COR-L47 (cell line): ENCODE results near the gene TRIM50.
"Not testable (repeated sequence)": the region's sequence is repeated elsewhere in the genome, so short reads cannot be mapped to it uniquely, and the experiment has no call there.

Experiments used
- DNase-seq: peaks from one replicate; lab custom pipeline; 2025; lab: John Stamatoyannopoulos, UW

Gene TRIM50

DNA sequence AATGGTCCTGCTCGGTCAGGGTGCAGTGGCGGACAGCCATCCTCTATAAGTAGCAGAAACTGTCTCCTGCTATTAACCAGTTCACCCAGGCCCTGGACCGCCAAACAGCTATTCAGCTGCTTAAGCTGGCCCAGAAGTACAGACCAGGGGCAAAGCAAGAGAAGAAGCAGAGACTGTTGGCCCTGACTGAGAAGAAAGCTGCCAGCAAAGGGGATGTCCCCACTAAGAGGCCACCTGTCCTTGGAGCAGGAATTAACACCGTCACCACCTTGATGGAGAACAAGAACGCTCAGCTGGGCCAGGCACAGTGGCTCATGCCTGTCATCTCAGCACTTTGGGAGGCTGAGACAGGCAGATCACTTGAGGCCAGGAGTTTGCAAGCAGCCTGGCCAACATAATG is 13.6 kb downstream of the TRIM50 start:
- DNase-seq, result no peak

DNA sequence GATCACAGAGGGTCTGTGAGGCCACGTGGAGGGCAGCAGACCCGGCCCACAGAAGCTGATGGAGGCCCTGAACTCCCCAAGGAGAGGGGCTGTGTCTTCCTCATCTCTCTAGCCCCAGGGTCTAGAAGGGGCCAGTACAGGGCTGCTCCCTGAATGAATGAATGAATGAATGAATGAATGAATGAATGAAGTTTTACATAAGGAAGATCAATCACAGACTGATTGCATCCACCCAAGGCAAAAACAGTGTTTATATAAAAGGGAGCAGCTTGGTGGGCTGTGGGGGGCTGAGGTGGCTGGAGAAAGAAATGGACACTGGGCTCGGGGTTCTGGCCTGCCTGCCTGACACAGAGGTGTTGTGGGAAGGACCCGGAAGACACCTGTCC is 14.4 kb downstream of the TRIM50 start:
- DNase-seq, result no peak

DNA sequence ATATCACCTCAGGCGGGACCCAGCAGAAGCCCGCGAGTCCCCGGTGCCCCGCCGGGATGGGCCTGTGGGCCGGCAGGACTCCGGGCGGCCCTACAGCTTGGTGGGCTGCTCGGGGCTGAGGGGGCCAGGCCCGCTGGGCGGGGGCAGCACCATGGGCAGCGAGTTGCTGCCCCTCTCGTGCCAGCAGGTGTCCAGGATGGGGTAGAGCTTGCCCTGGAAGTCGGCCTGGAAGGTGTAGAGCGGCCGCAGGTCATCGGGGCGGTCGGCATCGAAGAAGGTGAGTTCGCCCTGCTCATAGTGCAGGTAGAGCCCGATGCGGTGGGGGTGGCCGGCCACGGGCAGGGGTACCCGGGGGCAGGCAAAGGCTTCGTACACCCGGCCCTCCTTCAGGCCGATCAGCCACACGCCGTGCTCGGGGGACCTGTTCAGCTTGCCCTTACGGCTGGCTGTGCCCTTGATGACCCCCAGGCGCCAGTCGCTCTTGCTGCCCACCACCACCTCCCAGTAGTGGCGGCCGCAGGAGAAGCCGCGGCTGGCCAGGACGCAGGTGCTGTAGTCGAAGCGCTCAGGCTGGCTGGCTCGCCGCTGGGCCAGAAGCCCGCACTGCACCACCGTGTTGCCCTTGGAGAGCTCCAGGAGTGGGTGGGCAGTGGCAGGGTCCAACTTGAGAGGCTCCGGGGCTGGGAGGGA is 14.9 kb downstream of the TRIM50 start:
- no peak for DNase-seq

DNA sequence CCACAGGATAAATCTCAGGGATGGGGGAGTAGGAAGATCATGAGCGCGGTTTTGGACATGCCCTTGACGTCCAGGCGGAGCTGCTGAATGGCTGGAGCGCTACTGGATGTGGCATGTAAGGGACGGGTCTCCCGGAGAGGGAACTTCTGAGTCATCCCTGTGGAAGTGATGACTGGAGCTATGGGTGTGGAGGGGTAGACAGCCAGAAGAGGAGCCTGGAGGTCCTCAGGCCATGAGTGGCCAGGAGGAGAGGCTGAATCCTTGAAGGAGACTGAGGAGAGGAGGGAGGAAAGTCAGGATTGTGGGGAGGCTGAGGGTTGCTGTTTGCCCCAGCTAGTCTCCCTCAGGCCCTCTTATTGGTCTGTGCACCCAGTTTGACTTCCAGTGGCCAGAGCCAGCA is 16.5 kb downstream of the TRIM50 start:
- not testable (repeated sequence) for DNase-seq

DNA sequence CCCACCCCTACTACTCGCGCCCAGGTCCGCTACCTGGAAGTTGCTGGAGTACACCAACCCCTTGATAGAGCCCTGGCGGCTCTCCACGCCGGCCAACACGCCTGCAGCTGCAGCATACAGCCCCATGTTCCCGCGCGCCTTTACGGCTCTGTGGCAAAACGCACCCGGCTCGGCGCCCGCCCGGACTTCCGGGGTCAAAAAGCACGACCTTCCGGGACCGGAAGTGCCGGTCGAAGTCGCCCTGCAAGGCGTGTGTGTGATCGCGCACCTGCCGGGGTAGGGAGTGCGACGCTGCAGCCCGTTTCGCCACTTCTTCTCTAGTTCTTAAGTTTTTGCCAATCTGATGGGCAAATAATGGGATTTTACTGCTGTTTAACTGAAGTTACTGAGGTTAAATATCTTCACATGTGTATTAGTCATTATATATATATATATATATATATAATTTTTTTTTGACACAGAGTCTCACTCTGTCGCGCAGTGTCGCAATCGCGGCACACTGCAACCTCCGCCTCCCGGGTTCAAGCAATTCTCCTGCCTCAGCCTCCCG is 19.1 kb downstream of the TRIM50 start, which contains the start of gene NSUN5:
TSS of gene NSUN5 (minus strand) at position 162 of the 550 bp plus-strand sequence. CDS start at position 126, 36 bp downstream.
- DNase-seq, result peak; percentile 69

DNA sequence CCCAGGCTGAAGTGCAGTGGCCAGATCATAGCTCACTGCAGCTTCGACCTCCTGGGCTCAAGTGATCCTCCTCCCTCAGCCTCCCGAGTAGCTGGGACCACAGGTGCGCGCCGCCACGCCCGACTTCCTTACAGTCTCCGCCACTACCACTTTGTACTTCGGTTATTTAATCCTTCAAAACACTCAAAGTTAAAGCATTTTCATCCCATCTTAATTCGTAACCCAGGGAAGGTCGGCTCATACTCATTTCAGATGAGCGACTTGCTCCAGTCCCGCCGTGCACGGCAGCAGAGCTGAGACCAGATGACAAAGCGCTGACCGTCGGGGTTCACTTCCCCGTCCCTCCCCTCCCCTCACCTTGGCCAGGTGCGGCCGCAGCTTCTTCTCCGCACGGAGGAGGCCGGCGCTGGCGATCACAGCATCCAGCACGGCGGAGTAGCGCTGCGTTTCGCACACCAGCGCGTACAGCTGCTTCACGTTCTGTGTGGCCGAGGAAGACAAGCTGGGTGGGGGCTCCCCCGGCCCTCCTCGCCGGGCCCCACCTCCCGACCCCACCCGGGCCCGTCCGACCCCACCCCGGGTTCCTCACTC is 19.7 kb downstream of the TRIM50 start:
- no peak for DNase-seq

DNA sequence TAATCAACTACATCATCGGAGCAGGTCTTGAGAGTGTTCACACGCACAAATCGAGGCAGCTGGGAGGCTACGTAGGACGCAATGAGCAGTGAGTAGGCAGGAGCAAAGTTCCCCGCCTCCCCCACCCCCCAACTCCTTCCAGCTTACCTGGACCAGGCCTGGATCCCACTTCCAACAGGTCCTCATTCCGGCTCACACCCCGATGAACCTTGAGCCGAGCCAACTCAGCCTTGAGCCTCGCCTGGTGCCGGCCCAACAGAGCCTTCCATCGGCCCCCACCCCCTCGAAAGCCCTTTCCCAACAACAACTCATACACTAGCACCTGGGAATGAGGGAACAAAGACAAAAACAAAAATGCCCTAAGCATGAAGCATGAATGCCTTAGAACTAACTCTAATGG is 20.4 kb downstream of the TRIM50 start:
- DNase-seq, result no peak

DNA sequence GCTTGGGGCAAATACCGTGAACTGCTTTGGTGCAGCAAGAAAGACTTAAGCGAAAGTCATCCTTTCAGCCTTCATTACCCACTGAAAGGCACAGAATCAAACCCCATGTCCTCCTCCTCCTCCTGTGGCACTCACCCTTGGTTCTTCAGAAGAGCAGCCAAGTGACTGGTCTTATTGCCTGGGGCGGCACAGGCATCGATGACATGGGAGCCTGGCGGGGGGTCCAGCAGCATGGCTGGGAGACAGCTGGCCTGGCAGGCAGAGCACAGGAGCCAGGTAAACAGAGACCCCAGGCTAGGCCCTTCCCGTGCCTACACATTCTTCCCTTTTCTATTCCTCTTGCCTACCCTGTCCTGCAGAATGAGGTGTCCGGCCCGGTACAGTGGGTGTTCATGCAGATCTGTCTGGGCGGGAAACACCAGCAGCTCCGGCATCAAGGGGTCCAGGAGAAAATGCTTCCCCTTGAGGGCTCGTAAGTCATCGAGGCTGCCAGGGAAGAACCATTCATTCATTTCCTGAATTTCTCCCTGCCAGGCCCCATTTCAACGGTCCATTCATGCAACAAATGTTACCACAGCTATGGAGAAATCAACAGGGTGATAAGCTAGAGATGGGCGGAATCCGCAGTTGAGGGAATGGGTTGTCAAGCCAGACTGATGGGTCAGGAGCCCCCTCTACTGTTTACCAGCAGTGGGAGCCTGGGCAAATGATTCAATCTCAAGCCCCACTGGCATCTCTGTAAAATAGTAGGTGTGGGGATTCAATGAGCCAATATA is 23.1 kb downstream of the TRIM50 start:
- DNase-seq, result not testable (repeated sequence)

DNA sequence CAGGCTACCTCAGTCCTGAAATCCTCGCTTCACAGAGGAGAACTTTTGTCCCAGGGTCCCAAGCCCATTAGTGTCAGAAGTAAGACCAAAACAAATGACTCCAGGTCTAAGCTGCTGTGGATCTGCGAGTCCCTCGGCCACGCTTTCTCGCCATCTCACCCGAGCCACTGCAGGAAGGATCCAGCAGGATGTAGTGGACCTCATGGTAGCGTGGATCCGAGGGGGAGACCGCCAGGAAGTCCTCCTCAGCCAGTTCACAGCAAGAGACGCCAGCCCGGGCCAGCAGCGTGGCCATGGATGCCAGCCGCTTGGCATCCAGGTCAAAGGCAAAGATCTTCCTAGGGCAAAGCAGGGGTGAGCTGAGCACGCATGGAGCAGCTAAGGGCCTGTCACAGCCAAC is 23.8 kb downstream of the TRIM50 start:
- no peak for DNase-seq

DNA sequence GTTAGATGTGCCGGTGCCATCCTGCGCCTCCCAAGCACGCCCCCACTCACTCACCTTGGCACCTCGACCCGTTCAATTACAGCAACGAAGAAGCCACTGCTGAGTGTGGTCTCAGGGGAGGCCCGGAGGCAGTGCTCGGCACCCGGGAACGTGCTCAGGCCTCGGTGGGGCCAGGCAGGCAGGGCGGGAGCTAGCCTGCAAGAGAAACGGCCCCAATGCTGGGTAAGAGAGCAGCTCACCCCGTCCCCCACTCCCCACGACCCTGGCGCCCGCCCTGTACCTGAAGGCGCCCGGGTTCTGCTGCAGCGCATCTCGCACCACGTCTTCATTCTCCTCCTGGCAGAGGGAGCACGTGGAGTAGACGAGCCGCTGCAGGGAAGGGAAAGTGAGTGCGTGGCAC is 24.3 kb downstream of the TRIM50 start:
- no peak for DNase-seq

DNA sequence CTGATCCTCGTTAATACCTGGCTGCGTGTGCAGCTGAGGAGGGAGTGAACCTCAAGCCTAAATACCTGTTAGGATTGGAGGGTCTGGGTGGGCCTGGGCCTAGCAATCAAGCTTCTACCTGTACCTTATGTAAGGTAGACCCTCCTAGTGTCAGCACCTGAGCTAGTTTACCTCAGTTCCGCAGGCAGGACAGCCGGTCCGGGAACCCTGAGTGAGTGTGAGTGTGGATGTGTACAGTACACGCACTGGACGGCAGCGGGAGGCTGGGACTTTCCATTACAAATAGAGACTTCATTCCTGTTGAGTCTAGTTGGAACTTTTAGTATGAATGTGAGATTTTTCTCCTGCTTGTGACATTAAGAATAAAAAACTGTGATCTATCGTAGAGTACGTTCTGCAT is 25.0 kb downstream of the TRIM50 start:
- not testable (repeated sequence) for DNase-seq

DNA sequence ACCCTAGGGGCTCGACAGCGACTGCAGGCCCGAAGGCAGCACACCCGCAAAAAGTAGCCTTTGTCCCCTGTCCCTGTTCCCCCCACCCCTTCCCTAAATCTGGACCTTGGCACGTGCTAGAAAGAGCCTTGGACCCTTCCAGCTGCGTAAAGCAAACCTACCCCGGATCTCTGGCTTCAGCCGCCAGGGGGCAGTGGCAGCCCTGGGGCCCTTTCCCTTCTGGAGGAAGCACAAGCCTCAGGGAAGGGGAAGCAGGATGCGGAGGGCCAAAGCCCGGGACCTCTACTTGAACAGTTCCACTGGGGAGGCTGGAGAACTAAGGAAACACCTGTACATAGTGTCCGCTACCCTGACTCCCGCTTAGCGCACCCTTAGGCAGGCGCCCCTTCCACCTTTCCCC is 26.8 kb downstream of the TRIM50 start:
- not testable (repeated sequence) for DNase-seq

DNA sequence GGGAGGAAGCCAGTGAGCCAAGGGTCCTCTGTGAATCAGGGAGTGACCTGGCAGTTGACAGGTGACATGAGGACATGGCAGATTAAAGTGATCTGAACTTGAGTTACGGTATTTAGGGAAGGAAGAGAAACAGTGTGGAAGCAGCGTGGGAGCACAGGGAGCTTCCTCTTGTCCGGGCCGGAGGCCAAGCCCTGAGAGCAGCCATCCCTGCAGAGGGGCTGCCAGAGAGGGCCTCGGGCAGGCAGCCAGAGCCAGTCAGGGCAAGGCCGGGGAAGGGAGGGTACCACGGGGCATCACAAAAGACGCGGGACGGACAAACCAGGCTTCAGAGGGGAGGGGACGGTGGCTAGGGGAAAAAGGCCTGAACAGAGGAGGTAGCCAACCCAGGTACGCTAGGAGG is 28.1 kb downstream of the TRIM50 start:
- DNase-seq, result not testable (repeated sequence)

DNA sequence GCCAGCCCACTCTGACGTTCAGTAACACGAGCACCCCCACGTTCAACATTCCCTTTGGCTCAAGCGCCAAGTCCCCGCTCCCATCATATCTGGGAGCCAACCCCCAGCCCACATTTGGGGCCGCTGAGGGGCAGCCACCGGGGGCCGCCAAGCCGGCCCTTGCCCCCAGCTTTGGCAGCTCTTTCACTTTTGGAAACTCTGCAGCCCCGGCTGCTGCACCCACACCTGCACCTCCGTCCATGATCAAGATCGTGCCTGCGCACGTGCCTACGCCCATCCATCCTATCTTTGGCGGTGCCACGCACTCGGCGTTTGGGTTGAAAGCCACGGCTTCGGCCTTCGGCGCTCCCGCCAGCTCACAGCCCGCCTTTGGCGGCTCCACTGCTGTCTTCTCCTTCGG is 30.2 kb downstream of the TRIM50 start:
- not testable (repeated sequence) for DNase-seq

DNA sequence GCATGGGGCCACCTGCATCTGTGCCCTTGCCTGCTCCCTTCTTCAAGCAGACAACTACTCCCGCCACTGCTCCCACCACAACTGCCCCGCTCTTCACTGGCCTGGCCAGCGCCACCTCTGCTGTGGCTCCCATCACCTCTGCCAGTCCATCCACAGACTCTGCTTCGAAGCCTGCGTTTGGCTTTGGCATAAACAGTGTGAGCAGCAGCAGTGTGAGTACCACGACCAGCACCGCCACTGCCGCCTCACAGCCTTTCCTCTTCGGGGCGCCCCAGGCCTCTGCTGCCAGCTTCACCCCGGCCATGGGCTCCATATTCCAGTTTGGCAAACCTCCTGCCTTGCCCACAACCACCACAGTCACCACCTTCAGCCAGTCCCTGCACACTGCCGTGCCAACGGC is 30.6 kb downstream of the TRIM50 start:
- not testable (repeated sequence) for DNase-seq

DNA sequence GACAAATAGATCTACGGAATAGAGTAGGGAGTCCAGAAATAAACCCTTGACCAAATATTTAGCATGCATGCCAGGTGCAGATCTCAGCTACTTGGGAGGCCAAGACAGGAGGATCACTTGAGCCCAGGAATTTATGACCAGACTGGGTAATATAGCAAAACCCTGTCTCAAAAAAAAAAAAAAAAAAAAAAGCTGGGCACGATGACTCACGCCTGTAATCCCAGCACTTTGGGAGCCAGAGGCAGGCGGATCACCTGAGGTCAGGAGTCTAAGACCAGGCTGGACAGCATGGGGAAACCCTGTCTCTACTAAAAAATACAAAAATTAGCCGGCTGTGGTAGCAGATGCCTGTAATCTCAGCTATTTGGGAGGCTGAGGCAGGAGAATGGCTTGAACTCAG is 50.7 kb downstream of the TRIM50 start:
- not testable (repeated sequence) for DNase-seq

DNA sequence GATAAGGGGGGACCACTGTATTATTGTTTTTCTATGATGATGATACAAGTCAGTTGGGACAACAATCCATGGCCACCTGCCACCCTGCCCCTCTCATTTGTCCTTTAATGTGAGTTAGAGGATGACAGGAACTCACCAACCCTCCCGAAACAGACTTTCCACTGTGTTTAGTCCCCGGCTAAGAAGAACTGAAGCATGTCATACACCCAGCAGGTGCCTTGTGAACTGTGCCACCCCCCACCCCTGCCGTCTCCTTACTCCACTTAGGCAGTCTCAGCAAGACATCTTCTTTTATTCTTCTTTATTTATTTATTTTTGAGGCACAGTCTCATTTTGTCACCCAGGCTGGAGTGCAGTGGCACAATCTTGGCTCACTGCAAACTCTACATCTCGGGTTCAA is 60.1 kb downstream of the TRIM50 start:
- DNase-seq, result not testable (repeated sequence)

DNA sequence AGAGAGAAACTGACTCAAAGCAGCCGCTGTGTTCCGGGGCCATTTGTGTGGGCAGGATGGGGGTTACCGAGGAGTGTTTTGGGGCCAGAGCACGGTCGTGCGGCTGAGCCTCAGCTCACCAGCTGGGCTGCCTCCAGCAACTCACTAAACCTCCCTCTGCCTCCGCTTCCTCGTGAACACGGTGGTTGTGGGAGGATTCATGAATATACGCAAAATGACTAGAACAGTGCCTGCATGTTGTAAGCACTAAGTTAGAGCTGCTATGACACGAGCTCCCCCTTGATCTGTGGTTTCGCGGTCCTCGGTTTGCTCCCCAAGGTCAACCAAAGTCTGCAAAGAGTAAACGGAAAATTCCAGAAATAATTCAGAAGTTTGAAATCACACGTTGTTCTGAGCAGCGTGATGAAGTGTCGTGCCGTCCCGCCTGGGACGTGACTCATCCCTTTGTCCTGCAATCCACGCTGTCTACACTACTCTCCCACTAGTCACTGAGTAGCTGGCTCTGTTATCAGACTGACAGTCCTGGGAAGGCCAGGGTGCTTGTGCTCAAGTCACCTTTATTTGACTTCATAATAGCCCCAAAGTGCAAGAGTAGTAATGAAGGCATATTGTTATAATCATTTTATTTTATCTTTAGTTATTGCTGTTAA is 61.0 kb downstream of the TRIM50 start:
- DNase-seq, result not testable (repeated sequence)
